ENCODE data around the gene CELF4.
"Not testable (repeated sequence)": the region's sequence is repeated elsewhere in the genome, so short reads cannot be mapped to it uniquely, and the experiment has no call there.

CELF4 gene

DNA sequence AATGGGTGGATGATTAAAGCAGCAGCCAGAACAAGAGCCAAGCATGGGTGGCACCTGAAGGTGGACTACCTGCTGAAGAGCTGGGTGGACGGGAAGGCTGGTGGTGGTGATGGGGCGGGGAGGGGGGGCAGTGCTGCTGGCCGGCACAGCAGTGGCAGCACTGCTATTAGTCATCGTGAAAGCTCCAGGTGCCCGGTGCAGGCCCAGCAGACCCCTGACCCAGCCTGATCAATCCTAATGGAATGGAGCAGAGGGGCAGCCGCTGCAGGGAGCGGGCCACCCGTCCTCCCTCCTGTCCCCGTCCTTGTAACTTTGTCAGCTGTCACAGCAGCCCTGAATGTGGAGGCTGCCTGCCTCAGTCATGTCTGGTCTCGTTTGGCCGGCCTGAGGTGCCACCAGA, 174.9 kb downstream of the CELF4 start:
- DNase-seq (ENCODE audit: low spot score), result no peak

- DNase-seq (ENCODE audit: low spot score), result no peak
Measured at GRCh38 chr18:37389684-37390368, 175.8 kb downstream of the CELF4 start.

DNA sequence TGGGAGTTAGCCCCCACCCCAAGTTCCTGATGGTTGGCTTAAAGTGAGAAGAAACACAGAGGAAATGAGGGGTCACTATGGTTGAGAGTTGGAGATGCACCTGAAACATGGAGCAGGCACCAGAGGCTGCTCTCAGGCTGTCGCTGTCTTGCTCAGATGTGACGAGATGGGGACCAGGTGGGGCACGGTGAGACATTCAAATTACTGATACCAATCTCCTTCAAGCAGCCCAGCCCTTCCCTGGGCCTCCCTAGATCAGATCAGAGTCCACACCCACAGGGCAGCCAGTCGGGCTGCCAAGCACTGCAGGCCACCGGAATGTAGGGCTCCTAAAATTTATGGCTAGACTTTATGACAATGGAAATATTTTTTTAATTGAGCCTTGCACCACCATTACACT, 176.6 kb downstream of the CELF4 start:
- DNase-seq (ENCODE audit: low spot score), result no peak

- no peak for DNase-seq (ENCODE audit: low spot score)
Measured at GRCh38 chr18:37388413-37388812, 177.2 kb downstream of the CELF4 start.

DNA sequence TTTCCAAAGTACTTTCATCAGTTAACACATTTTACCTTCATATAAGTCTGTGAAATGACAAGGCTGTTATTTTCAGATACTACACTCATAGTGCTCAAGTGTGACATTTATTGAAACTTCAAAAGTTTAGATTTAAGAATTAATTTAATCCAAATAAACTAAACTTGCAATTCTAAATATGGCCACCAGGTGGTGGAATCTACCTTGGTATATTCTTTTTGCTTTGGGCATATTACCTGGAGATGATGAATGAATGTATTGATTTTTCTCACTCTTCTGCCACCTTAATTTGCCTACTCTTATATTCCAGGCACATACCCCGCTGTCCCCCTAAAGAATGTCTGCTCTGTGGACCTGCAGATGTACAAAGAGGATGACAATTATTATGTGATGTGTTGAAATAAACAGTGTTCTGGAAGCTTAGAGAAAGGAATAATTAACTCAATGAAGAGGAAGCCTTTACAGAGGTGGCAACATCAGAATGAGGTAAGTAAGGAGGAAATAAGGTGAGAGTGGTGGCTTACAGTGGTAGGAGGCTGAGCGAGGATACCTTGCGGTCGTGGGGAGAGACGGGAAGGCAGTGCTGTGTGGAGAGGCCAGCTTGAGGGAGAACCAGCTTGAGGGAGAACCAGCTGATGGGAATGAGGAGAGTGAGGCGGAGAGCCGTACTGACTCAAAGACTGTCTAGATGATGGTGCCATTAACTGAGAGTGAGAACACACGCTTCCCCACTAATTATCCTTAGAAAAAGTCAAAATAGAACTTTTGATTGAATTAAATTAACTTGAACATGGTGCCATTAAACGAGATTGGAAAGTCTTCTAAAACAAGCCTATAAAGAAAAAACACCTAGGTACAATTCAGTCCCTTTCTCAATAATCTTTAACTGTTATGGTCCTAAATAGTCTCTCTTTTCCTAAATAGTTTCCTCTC, 179.5 kb downstream of the CELF4 start:
- DNase-seq (ENCODE audit: low spot score), result peak; percentile 40

GRCh38 chr18:37383846-37384595, 181.6 kb downstream of the CELF4 start:
- no peak for DNase-seq (ENCODE audit: low spot score)

- DNase-seq (ENCODE audit: low spot score), result no peak
Measured at GRCh38 chr18:37383036-37383785, 182.4 kb downstream of the CELF4 start.

GRCh38 chr18:37381554-37381953, 184.0 kb downstream of the CELF4 start:
- no peak for DNase-seq (ENCODE audit: low spot score)

DNA sequence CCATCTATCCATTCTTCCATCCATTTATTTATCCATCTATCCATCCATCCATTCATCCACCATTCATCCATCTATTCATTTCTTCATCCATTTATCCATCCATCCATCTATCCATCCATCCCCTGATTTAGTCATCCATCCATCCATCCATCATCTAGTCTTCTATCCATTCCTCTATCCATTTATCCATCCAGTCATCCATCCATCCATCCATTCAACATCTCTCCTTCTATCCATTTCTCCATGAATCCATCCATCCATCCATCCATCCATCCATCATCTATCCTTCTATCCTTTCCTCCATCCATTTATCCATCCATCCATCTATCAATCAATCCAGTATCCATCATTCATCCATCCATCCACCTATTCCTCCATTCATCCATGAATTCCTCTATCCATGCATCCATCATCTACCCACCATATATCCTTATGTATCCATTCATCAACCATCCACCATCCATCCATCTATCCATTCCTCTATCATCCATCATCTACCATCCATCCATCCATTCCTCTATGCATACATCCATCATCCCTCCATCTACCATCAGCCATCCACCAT, 185.0 kb downstream of the CELF4 start:
- no peak for DNase-seq (ENCODE audit: low spot score)

GRCh38 chr18:37378336-37379010, 187.1 kb downstream of the CELF4 start:
- DNase-seq (ENCODE audit: low spot score), result no peak

DNA sequence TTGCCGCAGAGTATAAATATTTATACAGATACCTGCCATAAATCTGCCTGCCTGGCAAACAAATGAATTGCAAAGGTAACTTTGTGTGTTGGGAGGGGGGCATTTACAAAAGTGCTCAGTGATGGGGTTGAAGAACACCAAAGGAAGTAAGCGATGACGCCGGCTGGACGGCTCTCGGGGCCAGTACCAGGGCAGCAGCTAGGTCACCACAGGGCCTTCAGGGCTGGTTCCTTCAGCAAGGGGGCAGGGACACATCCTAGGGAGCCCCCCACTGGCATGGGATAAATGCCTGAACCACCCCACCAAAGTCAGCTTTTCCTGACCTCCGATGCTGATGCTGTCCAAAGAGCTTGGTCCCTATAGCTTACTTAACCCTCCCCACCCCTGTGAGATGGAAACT, 190.4 kb downstream of the CELF4 start:
- DNase-seq (ENCODE audit: low spot score), result no peak

DNA sequence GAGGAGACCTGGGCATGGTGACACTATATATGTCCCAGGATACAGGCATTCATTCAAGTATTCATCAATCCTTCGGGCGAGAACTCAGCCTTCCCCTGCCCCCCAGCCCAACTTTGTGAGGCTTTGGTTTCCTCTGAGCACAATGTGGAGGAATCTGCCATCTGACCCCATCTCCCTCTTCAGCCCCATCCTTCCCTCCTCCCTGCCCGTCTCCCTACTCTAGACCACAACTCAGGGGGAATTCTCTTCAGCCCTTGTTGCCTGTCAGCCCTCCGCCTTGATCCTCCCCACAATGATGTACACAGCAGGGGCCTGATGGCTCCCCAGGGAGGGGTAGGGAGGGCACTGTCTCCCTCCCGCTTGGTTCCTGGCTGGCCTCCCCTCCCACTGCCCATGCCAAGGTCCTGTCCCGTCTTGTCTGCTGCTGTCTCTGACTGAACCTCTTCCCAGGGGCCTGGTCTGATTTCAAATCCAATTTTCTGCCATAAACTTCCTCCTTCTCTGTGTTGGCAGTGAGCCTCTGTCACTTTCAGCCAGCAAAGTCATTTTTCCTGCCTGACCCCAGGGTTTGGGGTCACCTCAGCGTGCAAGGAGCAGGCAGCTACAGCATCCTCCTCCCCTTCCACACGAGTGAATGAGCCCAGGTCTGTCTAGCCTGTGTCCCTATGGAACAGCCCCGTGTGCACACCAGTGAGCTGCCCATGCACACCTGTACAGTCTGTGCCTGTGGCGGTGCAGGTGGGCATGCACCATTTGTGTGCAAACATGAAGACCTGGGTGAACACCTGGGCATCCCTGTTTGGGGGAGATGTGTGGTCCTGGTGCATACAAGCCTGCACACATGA, 197.3 kb downstream of the CELF4 start:
- DNase-seq (ENCODE audit: low spot score), result no peak

- DNase-seq (ENCODE audit: low spot score), result no peak
Measured at GRCh38 chr18:37364237-37364636, 201.4 kb downstream of the CELF4 start.

DNA sequence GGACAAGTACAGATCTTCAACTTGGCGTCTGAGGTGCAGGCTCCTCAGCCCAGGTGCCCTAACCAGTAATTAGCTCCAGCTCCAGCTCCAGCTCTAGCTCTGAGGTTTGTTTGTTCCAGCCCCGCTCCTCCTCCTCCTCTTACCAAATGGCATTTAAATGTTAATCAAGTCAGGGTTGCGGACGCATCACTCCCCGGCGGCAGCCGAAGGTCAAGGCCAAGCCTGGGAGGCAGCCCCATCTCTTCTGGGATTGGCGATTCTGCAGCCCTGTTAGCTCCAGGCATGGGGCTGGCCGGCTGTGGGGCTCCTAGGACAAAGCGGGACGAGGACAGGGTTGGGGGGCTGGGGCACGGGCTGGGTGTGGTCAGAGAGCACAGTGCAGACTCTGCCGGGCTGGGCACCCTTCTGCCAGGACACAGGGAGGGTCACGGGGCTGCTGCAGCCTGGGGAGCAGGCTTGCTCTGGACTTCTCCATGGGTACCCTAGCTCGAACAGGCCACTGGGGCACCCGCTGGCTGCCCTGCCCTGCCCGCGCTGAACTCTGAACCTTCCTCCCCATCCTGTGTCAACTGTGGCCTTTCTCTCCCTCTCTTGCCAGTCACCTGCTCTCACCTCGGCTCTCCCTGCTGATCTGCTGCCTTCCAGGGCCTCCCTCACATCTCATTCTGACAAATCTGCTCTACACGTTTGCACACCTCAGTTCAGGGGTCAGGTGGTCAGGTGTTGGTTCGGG, 203.3 kb downstream of the CELF4 start:
- DNase-seq (ENCODE audit: low spot score), result no peak

- no peak for DNase-seq (ENCODE audit: low spot score)
Measured at GRCh38 chr18:37361335-37362157, 204.1 kb downstream of the CELF4 start.

DNA sequence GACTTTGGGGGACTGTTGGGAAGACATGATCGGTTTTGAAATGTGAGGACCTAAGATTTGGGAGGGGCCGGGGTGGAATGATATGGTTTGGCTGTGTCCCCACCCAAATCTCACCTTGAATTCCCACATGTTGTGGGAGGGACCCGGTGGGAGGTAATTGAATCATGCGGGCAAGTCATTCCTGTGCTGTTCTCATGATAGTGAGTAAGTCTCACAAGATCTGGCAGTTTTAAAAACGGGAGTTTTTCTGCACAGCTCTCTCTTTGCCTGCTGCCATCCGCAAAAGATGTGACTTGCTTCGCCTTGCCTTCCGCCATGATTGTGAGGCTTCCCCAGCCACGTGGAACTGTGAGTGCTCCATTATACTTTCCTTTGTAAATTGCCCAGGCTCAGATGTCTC, 207.5 kb downstream of the CELF4 start:
- DNase-seq (ENCODE audit: low spot score), result not testable (repeated sequence)

DNA sequence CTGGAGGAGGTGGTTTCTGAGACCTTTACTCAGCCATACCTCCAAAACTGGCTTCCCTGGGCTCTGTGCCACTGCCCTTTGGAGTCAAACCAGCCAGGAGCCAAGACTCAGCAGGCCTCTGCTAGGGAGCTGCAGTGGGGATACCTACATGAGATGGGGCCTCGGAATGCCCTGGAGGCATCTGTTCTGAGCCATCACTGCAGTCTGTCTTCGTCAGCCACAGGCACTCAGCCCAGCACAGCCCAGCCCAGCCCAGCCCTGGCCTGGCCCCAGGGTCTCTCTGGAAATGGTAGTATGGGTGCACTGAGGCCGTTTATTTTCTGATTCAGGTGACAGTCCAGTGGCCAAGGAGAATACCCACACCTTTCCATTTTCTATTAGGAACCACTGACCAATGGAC, 209.8 kb downstream of the CELF4 start:
- no peak for DNase-seq (ENCODE audit: low spot score)

GRCh38 chr18:37351110-37351509, 214.5 kb downstream of the CELF4 start:
- DNase-seq (ENCODE audit: low spot score), result no peak

All from HuH-7 (cell line).